ENCODE results near the gene FRS2. TPM values are rescaled to one million over a fixed set of nuclear protein-coding genes. Genes with fewer than 3 reads are reported as not detected.

Gene FRS2
- total RNA-seq, 4 donors from 2014 or later = 46.6 to 64.7 (median 55.6) TPM

GRCh38 chr12:69484428-69484827 is 14.2 kb downstream of the FRS2 start:
- TF ChIP-seq CTCF (IDR thresholded peaks at IDR 0.05; ENCODE audit: low read depth) = no peak

- no peak for TF ChIP-seq CTCF (IDR thresholded peaks at IDR 0.05; ENCODE audit: low read depth)
Observed at GRCh38 chr12:69490920-69491643, 20.9 kb downstream of the FRS2 start.

- TF ChIP-seq CTCF (IDR thresholded peaks at IDR 0.05; ENCODE audit: low read depth) = no peak
Observed at GRCh38 chr12:69492739-69493138, 22.6 kb downstream of the FRS2 start.

- no peak for TF ChIP-seq CTCF (IDR thresholded peaks at IDR 0.05; ENCODE audit: low read depth)
Observed at GRCh38 chr12:69495071-69495470, 24.9 kb downstream of the FRS2 start.

- TF ChIP-seq CTCF (IDR thresholded peaks at IDR 0.05; ENCODE audit: low read depth) = no peak
Observed at GRCh38 chr12:69497308-69498026, 27.3 kb downstream of the FRS2 start.

- TF ChIP-seq CTCF (IDR thresholded peaks at IDR 0.05; ENCODE audit: low read depth) = no peak
Observed at GRCh38 chr12:69500631-69501030, 30.4 kb downstream of the FRS2 start.

GRCh38 chr12:69501154-69501895 is 31.1 kb downstream of the FRS2 start:
- no peak for TF ChIP-seq CTCF (IDR thresholded peaks at IDR 0.05; ENCODE audit: low read depth)
